ENCODE results near the gene RPAP3.

GRCh38 chr12:47754126-47754525 lies 48.3 kb upstream of the RPAP3 start:
- TF ChIP-seq, protein P1, sequence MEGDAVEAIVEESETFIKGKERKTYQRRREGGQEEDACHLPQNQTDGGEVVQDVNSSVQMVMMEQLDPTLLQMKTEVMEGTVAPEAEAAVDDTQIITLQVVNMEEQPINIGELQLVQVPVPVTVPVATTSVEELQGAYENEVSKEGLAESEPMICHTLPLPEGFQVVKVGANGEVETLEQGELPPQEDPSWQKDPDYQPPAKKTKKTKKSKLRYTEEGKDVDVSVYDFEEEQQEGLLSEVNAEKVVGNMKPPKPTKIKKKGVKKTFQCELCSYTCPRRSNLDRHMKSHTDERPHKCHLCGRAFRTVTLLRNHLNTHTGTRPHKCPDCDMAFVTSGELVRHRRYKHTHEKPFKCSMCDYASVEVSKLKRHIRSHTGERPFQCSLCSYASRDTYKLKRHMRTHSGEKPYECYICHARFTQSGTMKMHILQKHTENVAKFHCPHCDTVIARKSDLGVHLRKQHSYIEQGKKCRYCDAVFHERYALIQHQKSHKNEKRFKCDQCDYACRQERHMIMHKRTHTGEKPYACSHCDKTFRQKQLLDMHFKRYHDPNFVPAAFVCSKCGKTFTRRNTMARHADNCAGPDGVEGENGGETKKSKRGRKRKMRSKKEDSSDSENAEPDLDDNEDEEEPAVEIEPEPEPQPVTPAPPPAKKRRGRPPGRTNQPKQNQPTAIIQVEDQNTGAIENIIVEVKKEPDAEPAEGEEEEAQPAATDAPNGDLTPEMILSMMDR (IDR thresholded peaks at IDR 0.05): no peak
- TF ChIP-seq POLR2A (IDR thresholded peaks at IDR 0.05): no peak
